ENCODE results near the gene TMEM231. TPM values are rescaled to one million over a fixed set of nuclear protein-coding genes. Genes with fewer than 3 reads are reported as not detected.

Gene TMEM231
- total RNA-seq, 4 donors from 2014 or later = 0.76 to 2.3 (median 1.7) TPM

DNA sequence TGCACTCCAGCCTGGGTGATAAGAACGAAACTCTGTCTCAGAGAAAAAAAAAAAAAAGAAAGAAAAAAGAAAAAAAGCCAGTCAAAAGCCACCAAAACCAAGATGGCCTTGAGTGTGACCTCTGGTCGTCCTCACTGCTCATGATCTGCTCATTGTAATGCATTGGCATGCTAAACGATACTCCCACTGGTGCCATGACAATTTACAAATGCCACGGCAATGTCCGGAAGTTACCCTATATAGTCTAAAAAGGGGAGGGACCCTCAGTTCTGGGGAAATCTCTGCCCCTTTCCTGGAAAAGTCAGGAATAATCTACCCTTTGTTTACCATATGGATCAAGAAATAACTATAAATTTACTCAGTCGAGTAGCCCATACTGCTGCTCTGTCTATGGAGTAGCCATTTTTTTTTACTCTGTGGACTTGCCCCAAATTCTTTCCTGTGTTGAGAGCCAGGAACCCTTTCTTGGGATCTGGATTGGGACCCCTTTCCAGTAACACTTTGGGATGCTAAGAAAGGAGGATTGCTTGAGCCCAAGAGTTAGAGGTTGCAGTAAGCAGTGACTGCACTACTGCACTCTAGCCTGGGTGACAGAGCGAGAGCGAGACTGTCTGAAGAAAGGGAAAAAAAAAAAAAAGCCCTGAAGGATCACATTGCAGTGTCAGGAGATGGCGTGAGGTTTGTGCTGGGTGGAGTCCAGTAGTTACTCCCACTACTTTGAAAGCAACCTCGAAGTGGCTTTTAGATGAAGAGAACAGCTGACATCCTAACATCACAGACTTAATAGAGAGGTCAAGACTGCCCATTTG lies 3.7 kb upstream of the TMEM231 start:
- in situ Hi-C loops (cut with MboI; ENCODE audit: low sequenced_read_pairs in 4 of 4) = loop anchor here in 1 of 4 donors (10.0 kb wide), 1 partner anchor 65 kb away; the partner anchor contains the start of gene ADAT1
- intact Hi-C loops (cut with DNase I; ENCODE audit: low total_unique reads) = loop anchor here (5.0 to 10.0 kb wide), 2 partner anchors 42 to 415 kb away; partner anchors contain the start of gene ZFP1

DNA sequence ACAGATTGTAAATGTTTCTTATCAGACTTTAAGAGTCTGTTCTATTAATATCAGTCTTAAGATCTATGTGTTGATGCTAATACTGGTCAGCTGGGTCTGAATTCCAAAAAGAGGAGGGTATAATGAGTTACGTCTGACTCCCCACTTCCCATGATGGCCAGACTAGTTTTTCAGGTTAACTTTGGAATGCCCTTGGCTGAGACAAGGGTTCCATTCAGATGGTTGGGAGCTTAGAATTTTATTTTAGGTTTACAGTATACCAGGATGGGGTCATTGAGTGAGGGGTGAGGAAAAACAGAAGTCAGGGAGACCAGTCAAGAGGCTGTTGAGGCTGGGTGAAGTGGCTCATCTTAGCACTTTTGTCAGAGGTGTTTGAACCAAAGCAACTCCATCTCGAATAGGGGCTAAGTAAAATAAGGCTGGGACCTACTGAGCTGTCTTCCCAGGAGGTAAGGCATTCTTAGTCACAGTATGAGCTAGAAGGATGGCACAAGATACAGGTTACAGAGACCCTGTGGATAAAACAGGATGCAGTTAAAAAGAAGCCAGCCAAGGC lies 2.9 kb upstream of the TMEM231 start:
- no peak for DNase-seq
- in situ Hi-C loops (cut with MboI; ENCODE audit: low sequenced_read_pairs in 4 of 4) (no loop called here), intact Hi-C loops (cut with DNase I; ENCODE audit: low total_unique reads) (loop anchor here (5.0 to 10.0 kb wide), 2 partner anchors 42 to 414 kb away; partner anchors contain the start of gene ZFP1)
- TF ChIP-seq POLR2A (IDR thresholded peaks at IDR 0.05) = no peak
- TF ChIP-seq, protein P1, sequence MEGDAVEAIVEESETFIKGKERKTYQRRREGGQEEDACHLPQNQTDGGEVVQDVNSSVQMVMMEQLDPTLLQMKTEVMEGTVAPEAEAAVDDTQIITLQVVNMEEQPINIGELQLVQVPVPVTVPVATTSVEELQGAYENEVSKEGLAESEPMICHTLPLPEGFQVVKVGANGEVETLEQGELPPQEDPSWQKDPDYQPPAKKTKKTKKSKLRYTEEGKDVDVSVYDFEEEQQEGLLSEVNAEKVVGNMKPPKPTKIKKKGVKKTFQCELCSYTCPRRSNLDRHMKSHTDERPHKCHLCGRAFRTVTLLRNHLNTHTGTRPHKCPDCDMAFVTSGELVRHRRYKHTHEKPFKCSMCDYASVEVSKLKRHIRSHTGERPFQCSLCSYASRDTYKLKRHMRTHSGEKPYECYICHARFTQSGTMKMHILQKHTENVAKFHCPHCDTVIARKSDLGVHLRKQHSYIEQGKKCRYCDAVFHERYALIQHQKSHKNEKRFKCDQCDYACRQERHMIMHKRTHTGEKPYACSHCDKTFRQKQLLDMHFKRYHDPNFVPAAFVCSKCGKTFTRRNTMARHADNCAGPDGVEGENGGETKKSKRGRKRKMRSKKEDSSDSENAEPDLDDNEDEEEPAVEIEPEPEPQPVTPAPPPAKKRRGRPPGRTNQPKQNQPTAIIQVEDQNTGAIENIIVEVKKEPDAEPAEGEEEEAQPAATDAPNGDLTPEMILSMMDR (IDR thresholded peaks at IDR 0.05 in 4 of 5, conservative IDR thresholded peaks at IDR 0.05 in 1 of 5) = no peak
- no peak for ATAC-seq
- no peaks in the 10 kb centered on the region for H3K9me3 ChIP-seq
- H3K27me3 ChIP-seq = no peaks in the 10 kb centered on the region
- H3K27ac ChIP-seq = no peak overlapping the region
- H3K36me3 ChIP-seq = no peaks in the 10 kb centered on the region
- H3K4me1 ChIP-seq = peaks cover 8 to 14% of the 10 kb centered on the region in 2 donors
- H3K4me3 ChIP-seq = no peak overlapping the region

More for the DNA sequence above, 3.7 kb upstream of the TMEM231 start:
- Histone ChIP-seq H3K4me3 (no peak overlapping the region), H3K9me3 (no peaks in the 10 kb centered on the region), H3K36me3 (no peaks in the 10 kb centered on the region), H3K4me1 (peaks cover 6 to 9% of the 10 kb centered on the region in 2 donors), H3K27ac (no peak overlapping the region), H3K27me3 (no peaks in the 10 kb centered on the region)
- TF ChIP-seq, protein P1 (IDR thresholded peaks at IDR 0.05 in 4 of 5, conservative IDR thresholded peaks at IDR 0.05 in 1 of 5) = no peak
- TF ChIP-seq POLR2A (IDR thresholded peaks at IDR 0.05) = no peak
- ATAC-seq (peak in 1 of 2 donors; percentile 11), DNase-seq (peak in 1 of 2 donors; percentile 47)

DNA sequence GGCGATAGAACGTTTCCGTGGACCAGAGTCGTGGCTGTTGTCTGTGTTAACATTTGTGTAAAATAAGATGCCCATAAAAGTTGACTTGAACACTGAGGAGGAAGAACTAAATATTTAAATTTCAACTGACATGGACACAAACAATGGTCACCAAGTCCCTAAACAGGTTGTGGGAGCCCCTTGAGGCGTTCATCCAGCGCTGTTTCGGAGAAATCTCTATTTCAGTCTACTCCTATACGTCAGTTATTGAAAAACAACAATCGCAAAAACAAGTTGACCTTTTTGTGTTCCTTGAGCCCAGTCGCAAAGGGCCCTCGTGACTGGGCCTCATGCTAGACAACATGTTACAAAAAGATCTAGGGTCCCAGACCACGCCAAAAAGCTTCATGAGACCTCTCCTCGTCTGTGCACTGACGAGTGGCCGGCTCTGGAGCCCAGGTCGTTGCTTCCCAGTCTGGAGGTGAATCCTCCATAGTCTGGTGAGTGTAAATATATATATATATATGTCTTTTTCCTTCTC lies 439 bp upstream of the TMEM231 start:
- in situ Hi-C loops (cut with MboI; ENCODE audit: low sequenced_read_pairs in 4 of 4) (no loop called here), intact Hi-C loops (cut with DNase I; ENCODE audit: low total_unique reads) (loop anchor here (2.0 to 10.0 kb wide), 3 partner anchors 39 to 412 kb away; partner anchors contain the start of genes ADAT1 and ZFP1)
- peaks cover 8 to 14% of the 10 kb centered on the region in 2 donors for H3K4me1 ChIP-seq
- peak overlapping the region; percentile 76 to 87 (median 82) for H3K27ac ChIP-seq
- no peak for TF ChIP-seq POLR2A (IDR thresholded peaks at IDR 0.05)
- TF ChIP-seq, protein P1 (IDR thresholded peaks at IDR 0.05 in 4 of 5, conservative IDR thresholded peaks at IDR 0.05 in 1 of 5) = no peak
- ATAC-seq (peak; percentile 5 to 9), DNase-seq (no peak)
- H3K9me3 ChIP-seq = no peaks in the 10 kb centered on the region
- H3K4me3 ChIP-seq = peak overlapping the region; percentile 76 to 84 (median 82)
- no peaks in the 10 kb centered on the region for H3K27me3 ChIP-seq
- H3K36me3 ChIP-seq = no peaks in the 10 kb centered on the region

DNA sequence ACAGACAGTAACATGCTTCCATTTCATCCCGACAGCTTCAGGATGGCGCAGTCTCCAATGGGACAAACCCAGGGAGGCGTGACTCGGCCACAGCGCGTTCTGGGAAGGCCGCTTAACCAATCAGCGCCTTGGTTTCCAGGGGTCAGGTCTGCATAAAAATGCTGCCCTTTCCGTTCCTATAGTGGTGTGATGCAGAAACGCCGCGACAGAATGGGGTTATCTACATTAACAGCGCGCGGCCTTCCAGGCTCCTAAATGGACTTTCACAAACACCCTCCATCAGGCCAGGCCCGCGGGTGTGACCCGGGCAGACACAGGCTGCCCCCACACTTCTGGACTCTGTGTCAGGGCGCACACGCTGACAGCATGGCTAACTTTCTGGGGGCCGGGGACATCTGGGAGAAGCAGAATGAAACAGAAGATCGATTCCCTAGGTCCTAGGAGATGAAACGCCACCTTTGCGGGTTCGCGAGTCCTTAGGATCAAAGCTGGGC lies 792 bp downstream of the TMEM231 start:
- intact Hi-C loops (cut with DNase I; ENCODE audit: low total_unique reads) (loop anchor here (5.0 to 10.0 kb wide), 2 partner anchors 38 to 410 kb away; partner anchors contain the start of gene ZFP1), in situ Hi-C loops (cut with MboI; ENCODE audit: low sequenced_read_pairs in 4 of 4) (no loop called here)
- peaks cover 8 to 14% of the 10 kb centered on the region in 2 donors for H3K4me1 ChIP-seq
- peak overlapping the region; percentile 76 to 87 (median 82) for H3K27ac ChIP-seq
- peak overlapping the region; percentile 76 to 84 (median 82) for H3K4me3 ChIP-seq
- TF ChIP-seq, protein P1 (IDR thresholded peaks at IDR 0.05 in 4 of 5, conservative IDR thresholded peaks at IDR 0.05 in 1 of 5) = no peak
- TF ChIP-seq POLR2A (IDR thresholded peaks at IDR 0.05) = no peak
- peak; percentile 60 to 61 for DNase-seq
- H3K9me3 ChIP-seq = no peaks in the 10 kb centered on the region
- no peaks in the 10 kb centered on the region for H3K27me3 ChIP-seq
- no peaks in the 10 kb centered on the region for H3K36me3 ChIP-seq
- ATAC-seq = peak; percentile 56 to 81
